WTC11 (cell line): ENCODE measurements around the gene POU4F1. TPM values are rescaled to one million over a fixed set of nuclear protein-coding genes. Genes with fewer than 3 reads are reported as not detected.

Experiments
- ATAC-seq: fragments of 200-7000 bp; cut with Tn5 transposase; 2 replicates; pipeline ENCODE4 v1.10.0; 2021; ENCODE audit warnings: mild to moderate bottlenecking, moderate library complexity
- Bru-seq: library from RNA; stranded (reverse); fragments of 400-500 nt; gene quantifications from one replicate; lab custom pipeline; 2021; lab: Mats Ljungman, UMichigan
- CTCF ChIA-PET: fragments of 300-600 bp; sonication (Branson Sonifier 250); formaldehyde crosslinking; loops from one replicate; lab custom pipeline; 2021; ENCODE audit warnings: antibody characterized with exemption; lab: Charles Lee
- POLR2A ChIA-PET: fragments of 350-600 bp; sonication (Branson Sonifier 250); formaldehyde crosslinking; loops from one replicate; lab custom pipeline; 2021; ENCODE audit warnings: antibody characterized with exemption; lab: Charles Lee
- DNase-seq: peaks from one replicate; pipeline ENCODE4 v3.0.0; 2021; ENCODE audit warnings: low spot score
- H3K27ac Mint-ChIP-seq: 2 replicates; pipeline ENCODE4 v1.8.0; 2021; ENCODE audit warnings: mixed read lengths
- H3K27me3 Mint-ChIP-seq: 2 replicates; pipeline ENCODE4 v1.8.0; 2021; ENCODE audit warnings: low read depth, mild to moderate bottlenecking, moderate library complexity, mixed read lengths
- H3K36me3 Mint-ChIP-seq: 2 replicates; pipeline ENCODE4 v1.8.0; 2021; ENCODE audit warnings: mixed read lengths
- H3K4me1 Mint-ChIP-seq: 2 replicates; pipeline ENCODE4 v1.8.0; 2022; ENCODE audit warnings: mixed read lengths
- H3K4me3 Mint-ChIP-seq: 2 replicates; pipeline ENCODE4 v1.8.0; 2021; ENCODE audit warnings: mild to moderate bottlenecking, moderate library complexity, mixed read lengths
- H3K9me3 Mint-ChIP-seq: 2 replicates; pipeline ENCODE4 v1.8.0; 2021; ENCODE audit warnings: mixed read lengths
- ATF2 ChIP-seq: sonication (generic); formaldehyde crosslinking; IDR thresholded peaks from 2 replicates; pipeline ENCODE4 v1.8.1; 2022; ENCODE audit warnings: low read depth, missing genetic modification reagents, borderline replicate concordance
- ATF3 ChIP-seq: sonication (generic); formaldehyde crosslinking; conservative IDR thresholded peaks from 2 replicates; pipeline ENCODE4 v1.8.1; 2022; ENCODE audit warnings: mild to moderate bottlenecking, missing genetic modification reagents
- ATF6 ChIP-seq: sonication (generic); formaldehyde crosslinking; IDR thresholded peaks from 2 replicates; pipeline ENCODE4 v1.8.1; 2023; ENCODE audit warnings: mild to moderate bottlenecking, missing genetic modification reagents
- ETV6 ChIP-seq: sonication (generic); formaldehyde crosslinking; IDR thresholded peaks from 2 replicates; pipeline ENCODE4 v1.8.1; 2022; ENCODE audit warnings: mild to moderate bottlenecking, missing genetic modification reagents
- FOXK1 ChIP-seq: sonication (generic); formaldehyde crosslinking; IDR thresholded peaks from 2 replicates; pipeline ENCODE4 v1.8.0; 2022; ENCODE audit warnings: mild to moderate bottlenecking, moderate library complexity, missing genetic modification reagents
- FOXP1 ChIP-seq: sonication (generic); formaldehyde crosslinking; IDR thresholded peaks from 2 replicates; pipeline ENCODE4 v1.8.0; 2022; ENCODE audit warnings: missing genetic modification reagents, mild to moderate bottlenecking, moderate library complexity, borderline replicate concordance
- GABPB1 ChIP-seq: sonication (generic); formaldehyde crosslinking; IDR thresholded peaks from 2 replicates; pipeline ENCODE4 v1.8.1; 2023; ENCODE audit warnings: mild to moderate bottlenecking, missing genetic modification reagents
- GTF2I ChIP-seq: fragments of 250-450 bp; sonication (Bioruptor Pico); conservative IDR thresholded peaks from 2 replicates; pipeline ENCODE4 v1.4.0; 2021; ENCODE audit warnings: mild to moderate bottlenecking
- MAX ChIP-seq: sonication (generic); formaldehyde crosslinking; IDR thresholded peaks from 2 replicates; pipeline ENCODE4 v1.8.0; 2022; ENCODE audit warnings: mild to moderate bottlenecking, missing genetic modification reagents
- MXD4 ChIP-seq: fragments of 250-450 bp; sonication (Bioruptor Pico); IDR thresholded peaks from 2 replicates; pipeline ENCODE4 v1.8.0; 2021; ENCODE audit warnings: mild to moderate bottlenecking, moderate library complexity, borderline replicate concordance
- MYBL2 ChIP-seq: sonication (generic); formaldehyde crosslinking; IDR thresholded peaks from 2 replicates; pipeline ENCODE4 v1.8.1; 2023; ENCODE audit warnings: mild to moderate bottlenecking, moderate library complexity, missing genetic modification reagents
- NFE2L1 ChIP-seq: sonication (generic); formaldehyde crosslinking; IDR thresholded peaks from 2 replicates; pipeline ENCODE4 v1.8.1; 2023; ENCODE audit warnings: missing genetic modification reagents
- NFYB ChIP-seq: sonication (generic); formaldehyde crosslinking; conservative IDR thresholded peaks from 2 replicates; pipeline ENCODE4 v1.8.0; 2022; ENCODE audit warnings: low read depth, missing genetic modification reagents
- NR3C1 ChIP-seq: sonication (generic); formaldehyde crosslinking; conservative IDR thresholded peaks from 2 replicates; pipeline ENCODE4 v1.8.1; 2023; ENCODE audit warnings: low read depth, mild to moderate bottlenecking, missing genetic modification reagents
- OVOL2 ChIP-seq: fragments of 250-450 bp; sonication (Bioruptor Pico); IDR thresholded peaks from 2 replicates; pipeline ENCODE4 v1.9.0; 2021; ENCODE audit warnings: mild to moderate bottlenecking, borderline replicate concordance
- SMAD3 ChIP-seq: sonication (generic); formaldehyde crosslinking; IDR thresholded peaks from 2 replicates; pipeline ENCODE4 v1.8.0; 2022; ENCODE audit warnings: missing genetic modification reagents, mild to moderate bottlenecking, borderline replicate concordance
- SMAD4 ChIP-seq: sonication (generic); formaldehyde crosslinking; IDR thresholded peaks from 2 replicates; pipeline ENCODE4 v1.8.0; 2022; ENCODE audit warnings: mild to moderate bottlenecking, missing genetic modification reagents
- TEAD1 ChIP-seq: sonication (generic); formaldehyde crosslinking; IDR thresholded peaks from 2 replicates; pipeline ENCODE4 v1.8.0; 2022; ENCODE audit warnings: mild to moderate bottlenecking, missing genetic modification reagents
- TP53 ChIP-seq: sonication (generic); formaldehyde crosslinking; IDR thresholded peaks from 2 replicates; pipeline ENCODE4 v1.8.1; 2023; ENCODE audit warnings: mild to moderate bottlenecking, missing genetic modification reagents
- USF2 ChIP-seq: sonication (generic); formaldehyde crosslinking; IDR thresholded peaks from 2 replicates; pipeline ENCODE4 v1.8.1; 2023; ENCODE audit warnings: mild to moderate bottlenecking, missing genetic modification reagents, moderate library complexity
- ZBTB21 ChIP-seq: sonication (generic); formaldehyde crosslinking; IDR thresholded peaks from 2 replicates; pipeline ENCODE4 v1.8.1; 2023; ENCODE audit warnings: mild to moderate bottlenecking, missing genetic modification reagents, borderline replicate concordance
- ZNF121 ChIP-seq: sonication (generic); formaldehyde crosslinking; IDR thresholded peaks from 2 replicates; pipeline ENCODE4 v1.8.0; 2023; ENCODE audit warnings: missing genetic modification reagents
- ZNF281 ChIP-seq: sonication (generic); formaldehyde crosslinking; IDR thresholded peaks from 2 replicates; pipeline ENCODE4 v1.8.0; 2023; ENCODE audit warnings: mild to moderate bottlenecking, missing genetic modification reagents
- ZNF416 ChIP-seq: fragments of 250-450 bp; sonication (Bioruptor Pico); IDR thresholded peaks from 2 replicates; pipeline ENCODE4 v1.9.0; 2021; ENCODE audit warnings: mild to moderate bottlenecking, inconsistent platforms
- ZNF512 ChIP-seq: sonication (generic); formaldehyde crosslinking; IDR thresholded peaks from 2 replicates; pipeline ENCODE4 v1.8.1; 2022; ENCODE audit warnings: missing genetic modification reagents, borderline replicate concordance
- ZNF671 ChIP-seq: fragments of 250-450 bp; sonication (Bioruptor Pico); IDR thresholded peaks from 2 replicates; pipeline ENCODE4 v1.8.0; 2021; ENCODE audit warnings: mild to moderate bottlenecking
- long read RNA-seq, 3 experiments: library from RNA in 1 of 3; library from capped mRNA in 1 of 3; library from polyadenylated mRNA in 1 of 3; unstranded in 2 of 3; stranded (forward) in 1 of 3; transcript quantifications; one replicate each; pipeline ENCODE4 v2.0.0, GENCODE V29; 2021
- total RNA-seq: library from RNA; stranded (reverse); gene quantifications from 3 replicates; pipeline ENCODE4 v1.2.3, GENCODE V29; 2021

The POU4F1 gene
- 0.11 to 0.26 TPM (median 0.14 TPM) in 3 replicates for total RNA-seq
- percentile 14 among the genes with signal in this experiment for Bru-seq, nascent RNA
- long read RNA-seq, experiment 1: 0 reads
- long read RNA-seq, experiment 2: 0 reads
- long read RNA-seq, experiment 3: 0 reads

GRCh38 chr13:78603240-78603957 is at the start of gene POU4F1:
TSS of gene POU4F1 (minus strand) at chr13:78603552. CDS start at chr13:78603326, 226 bp downstream.
- peak; percentile 59 for ATAC-seq
- Mint-ChIP-seq H3K27ac (no peak within 1 kb of the TSS), H3K27me3 (peaks cover 97% of the 10 kb centered on the region), H3K4me3 (peak within 1 kb of the TSS; percentile 78), H3K4me1 (peaks cover 65% of the 10 kb centered on the region), H3K36me3 (no peaks in the 10 kb centered on the region), H3K9me3 (no peaks in the 10 kb centered on the region)
- TF ChIP-seq GTF2I (CRISPR knock-in tag) (no peak), USF2 (CRISPR knock-in tag) (no peak), NFYB (CRISPR knock-in tag) (no peak), OVOL2 (CRISPR knock-in tag) (no peak), MXD4 (CRISPR knock-in tag) (no peak), ATF6 (no peak), ZNF671 (CRISPR knock-in tag) (no peak), ZNF416 (CRISPR knock-in tag) (no peak), ZNF512 (CRISPR knock-in tag) (no peak), ZBTB21 (CRISPR knock-in tag) (no peak), MAX (peak; percentile 27; the same call in 1 of the 2 replicates), SMAD4 (CRISPR knock-in tag) (no peak), SMAD3 (CRISPR knock-in tag) (no peak), FOXK1 (CRISPR knock-in tag) (peak; percentile 21; the same call in 1 of the 2 replicates), NFE2L1 (CRISPR knock-in tag) (no peak), TEAD1 (CRISPR knock-in tag) (no peak), TP53 (CRISPR knock-in tag) (no peak), ZNF281 (CRISPR knock-in tag) (0 out of 2 replicates have a peak, but pooled peaks have one; percentile 20), FOXP1 (CRISPR knock-in tag) (peak; percentile 42; the same call in 1 of the 2 replicates), ATF3 (CRISPR knock-in tag) (no peak), ATF2 (CRISPR knock-in tag) (no peak), MYBL2 (no peak), ETV6 (CRISPR knock-in tag) (no peak), ZNF121 (no peak), NR3C1 (CRISPR knock-in tag) (no peak), GABPB1 (CRISPR knock-in tag) (0 out of 2 replicates have a peak, but pooled peaks have one; percentile 13)
- CTCF ChIA-PET: interaction anchor here (0.6 to 5.0 kb wide), 5 partner anchors 11 to 375 kb away, joined by 3 to 34 read pairs (median 3); no protein-coding TSS in a partner anchor
- POLR2A ChIA-PET: interaction anchor here (0.6 to 1.0 kb wide), 2 partner anchors 17 to 819 kb away, joined by 3 to 5 read pairs; no protein-coding TSS in a partner anchor
- DNase-seq: peak; percentile 93
